Vagina (tissue), 2 donors: Measurements from ENCODE around the gene TRIM44. TPM values are rescaled to one million over a fixed set of nuclear protein-coding genes. Genes with fewer than 3 reads are reported as not detected.

Experiments
- DNase-seq, 2 donors: peaks; one replicate each; pipeline ENCODE4 v3.0.0-alpha.2; 2017; ENCODE audit errors: extremely low spot score in 2 of 2
- H3K27ac ChIP-seq: fragments of 200-600 bp; sonication (generic); one replicate; pipeline ENCODE4 v1.5.1; 2019
- H3K27me3 ChIP-seq: fragments of 200-600 bp; sonication (generic); one replicate; pipeline ENCODE4 v1.5.1; 2019
- H3K36me3 ChIP-seq, 2 donors: fragments of 200-600 bp; sonication (generic); one replicate each; pipeline ENCODE4 v1.5.1; 2017 to 2019
- H3K4me1 ChIP-seq: fragments of 200-600 bp; sonication (generic); one replicate; pipeline ENCODE4 v1.5.1; 2019
- H3K4me3 ChIP-seq, 2 donors: fragments of 200-600 bp; sonication (generic); 1 replicate in 1 of 2; 2 replicates in 1 of 2; pipeline ENCODE4 v1.5.1; 2016 to 2019
- H3K9me3 ChIP-seq: fragments of 200-600 bp; sonication (generic); one replicate; pipeline ENCODE4 v1.5.1; 2019
- POLR2A ChIP-seq, 2 donors: fragments of 450-650 bp; IDR thresholded peaks; one replicate each; pipeline ENCODE4 v1.6.1; 2017; ENCODE audit warnings: antibody characterized with exemption in 2 of 2, mild to moderate bottlenecking in 2 of 2, moderate library complexity in 2 of 2
- POLR2AphosphoS5 ChIP-seq, 2 donors: sonication (generic); formaldehyde crosslinking; IDR thresholded peaks; one replicate each; pipeline ENCODE4 v1.9.0; 2017; ENCODE audit warnings: antibody characterized with exemption in 2 of 2, mild to moderate bottlenecking in 2 of 2, low read depth in 1 of 2; ENCODE audit not compliant: insufficient read depth in 1 of 2
- intact Hi-C: fragments of 100-400 bp; cut with DNase I; formaldehyde crosslinking; loops from one replicate; pipeline ENCODE4 v1.15.1; 2023
- total RNA-seq: library from RNA; depleted of rRNA; stranded (reverse); fragments of >200 nt; gene quantifications from one replicate; pipeline ENCODE4 v1.2.3, GENCODE V29; 2016
- TF ChIP-seq, protein P1 (sequence below), 3 experiments: fragments of 450-650 bp in 2 of 3; fragments of 200-600 bp in 1 of 3; sonication (generic) in 1 of 3; IDR thresholded peaks; one replicate each; pipeline ENCODE4 v1.5.1; 2017 to 2019; ENCODE audit warnings: antibody characterized with exemption in 3 of 3, mild to moderate bottlenecking in 2 of 3, moderate library complexity in 2 of 3

TRIM44 gene
- total RNA-seq, 1 donor from 2014 or later = 27.7 TPM

- H3K4me3 ChIP-seq = no peak overlapping the region
- intact Hi-C loops = no loop called here
- H3K36me3 ChIP-seq = peaks cover 0 to 24% of the 10 kb centered on the region in 2 donors
- H3K9me3 ChIP-seq = no peaks in the 10 kb centered on the region
- TF ChIP-seq POLR2AphosphoS5 (IDR thresholded peaks at IDR 0.05; ENCODE audit: insufficient read depth in 1 of 2, low read depth in 1 of 2) (no peak), POLR2A (IDR thresholded peaks at IDR 0.05) (no peak)
- TF ChIP-seq, protein P1, sequence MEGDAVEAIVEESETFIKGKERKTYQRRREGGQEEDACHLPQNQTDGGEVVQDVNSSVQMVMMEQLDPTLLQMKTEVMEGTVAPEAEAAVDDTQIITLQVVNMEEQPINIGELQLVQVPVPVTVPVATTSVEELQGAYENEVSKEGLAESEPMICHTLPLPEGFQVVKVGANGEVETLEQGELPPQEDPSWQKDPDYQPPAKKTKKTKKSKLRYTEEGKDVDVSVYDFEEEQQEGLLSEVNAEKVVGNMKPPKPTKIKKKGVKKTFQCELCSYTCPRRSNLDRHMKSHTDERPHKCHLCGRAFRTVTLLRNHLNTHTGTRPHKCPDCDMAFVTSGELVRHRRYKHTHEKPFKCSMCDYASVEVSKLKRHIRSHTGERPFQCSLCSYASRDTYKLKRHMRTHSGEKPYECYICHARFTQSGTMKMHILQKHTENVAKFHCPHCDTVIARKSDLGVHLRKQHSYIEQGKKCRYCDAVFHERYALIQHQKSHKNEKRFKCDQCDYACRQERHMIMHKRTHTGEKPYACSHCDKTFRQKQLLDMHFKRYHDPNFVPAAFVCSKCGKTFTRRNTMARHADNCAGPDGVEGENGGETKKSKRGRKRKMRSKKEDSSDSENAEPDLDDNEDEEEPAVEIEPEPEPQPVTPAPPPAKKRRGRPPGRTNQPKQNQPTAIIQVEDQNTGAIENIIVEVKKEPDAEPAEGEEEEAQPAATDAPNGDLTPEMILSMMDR (IDR thresholded peaks at IDR 0.05) = no peak
- H3K4me1 ChIP-seq = peaks cover 18% of the 10 kb centered on the region
- no peaks in the 10 kb centered on the region for H3K27me3 ChIP-seq
- H3K27ac ChIP-seq = no peak overlapping the region
- no peak for DNase-seq
Measured at GRCh38 chr11:35683728-35684339, 21.3 kb downstream of the TRIM44 start.

- TF ChIP-seq POLR2AphosphoS5 (IDR thresholded peaks at IDR 0.05; ENCODE audit: insufficient read depth in 1 of 2, low read depth in 1 of 2) = no peak
- no peak for TF ChIP-seq POLR2A (IDR thresholded peaks at IDR 0.05)
- TF ChIP-seq, protein P1 (IDR thresholded peaks at IDR 0.05) = no peak
- Histone ChIP-seq H3K4me1 (peaks cover 4% of the 10 kb centered on the region), H3K9me3 (no peaks in the 10 kb centered on the region), H3K36me3 (peaks cover 0 to 24% of the 10 kb centered on the region in 2 donors), H3K4me3 (no peak overlapping the region), H3K27me3 (no peaks in the 10 kb centered on the region), H3K27ac (no peak overlapping the region)
- no peak for DNase-seq
- intact Hi-C loops = no loop called here
Measured at GRCh38 chr11:35688023-35688422, 25.4 kb downstream of the TRIM44 start.

DNA sequence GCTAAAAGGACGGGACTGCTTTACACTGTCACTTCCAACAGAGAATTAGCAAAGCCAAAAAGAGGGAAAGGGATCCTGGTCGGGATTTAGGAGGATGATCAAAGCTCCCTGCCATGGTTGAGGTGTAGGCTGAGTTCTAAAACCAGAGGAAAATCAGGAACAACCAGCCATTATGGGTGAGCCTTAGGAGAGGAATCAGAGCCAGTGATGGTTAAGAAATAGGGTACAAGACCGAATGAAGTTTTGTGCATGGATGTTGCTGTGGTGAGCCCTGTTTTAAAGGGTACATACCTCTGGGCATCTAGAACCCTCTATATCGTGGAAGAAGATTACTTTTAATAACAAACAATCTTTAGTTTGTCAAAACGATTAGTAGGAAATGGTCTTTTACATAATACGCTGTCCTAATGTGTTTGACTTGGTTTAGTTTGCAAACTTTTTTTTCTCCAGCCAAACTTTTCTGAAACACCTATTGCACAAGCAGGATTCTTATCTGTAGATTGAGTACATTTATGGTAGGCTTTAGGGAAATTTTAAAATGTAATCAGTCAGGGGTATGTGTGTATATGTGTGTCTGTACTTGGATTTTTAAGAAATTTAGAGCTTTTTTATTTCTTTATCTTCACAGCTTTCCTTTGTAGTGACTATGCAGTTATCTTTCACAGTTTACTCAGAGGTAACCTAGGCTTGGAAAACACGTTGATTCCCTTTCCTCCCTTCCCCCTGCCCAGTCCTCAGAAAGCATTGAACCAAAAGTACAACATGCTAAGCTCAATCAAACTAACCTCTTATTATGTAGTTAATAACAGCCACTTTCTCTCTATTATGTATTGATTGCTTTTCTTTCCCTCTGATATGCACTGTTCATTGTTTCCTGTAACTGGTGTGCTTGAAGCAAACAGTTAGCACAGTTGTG lies 26.8 kb downstream of the TRIM44 start:
- TF ChIP-seq, protein P1 (IDR thresholded peaks at IDR 0.05) = no peak
- TF ChIP-seq POLR2AphosphoS5 (IDR thresholded peaks at IDR 0.05; ENCODE audit: insufficient read depth in 1 of 2, low read depth in 1 of 2) (no peak), POLR2A (IDR thresholded peaks at IDR 0.05) (no peak)
- no peak for DNase-seq
- Histone ChIP-seq H3K4me1 (no peaks in the 10 kb centered on the region), H3K4me3 (no peak overlapping the region), H3K27ac (no peak overlapping the region), H3K36me3 (peaks cover 0 to 24% of the 10 kb centered on the region in 2 donors), H3K9me3 (no peaks in the 10 kb centered on the region), H3K27me3 (no peaks in the 10 kb centered on the region)
- intact Hi-C loops = no loop called here

DNA sequence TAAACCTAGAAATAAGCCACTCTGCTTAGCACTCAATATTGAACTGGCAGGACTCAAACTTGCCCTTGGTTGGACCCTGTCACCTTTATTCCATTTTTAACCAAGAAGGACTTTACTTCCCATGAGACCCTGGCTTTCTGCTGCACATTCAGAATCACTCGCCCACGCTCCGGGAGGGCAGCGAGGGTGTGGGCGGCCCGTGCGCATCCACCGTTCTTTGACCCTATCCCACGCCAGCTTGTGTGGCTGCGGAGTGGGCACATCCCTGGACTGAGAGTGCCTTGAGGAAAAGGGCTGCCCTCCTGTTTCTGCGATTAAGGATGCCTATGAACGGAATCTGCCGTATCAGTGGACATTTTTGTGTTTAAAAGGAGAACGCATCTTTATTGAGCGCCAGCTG lies 39.6 kb downstream of the TRIM44 start:
- DNase-seq = no peak
- no peaks in the 10 kb centered on the region for H3K27me3 ChIP-seq
- peak overlapping the region; percentile 33 for H3K27ac ChIP-seq
- H3K9me3 ChIP-seq = no peaks in the 10 kb centered on the region
- peaks cover 12% of the 10 kb centered on the region for H3K4me1 ChIP-seq
- no peaks in the 10 kb centered on the region for H3K36me3 ChIP-seq
- no peak for TF ChIP-seq POLR2AphosphoS5 (IDR thresholded peaks at IDR 0.05; ENCODE audit: insufficient read depth in 1 of 2, low read depth in 1 of 2)
- intact Hi-C loops = no loop called here
- H3K4me3 ChIP-seq = no peak overlapping the region

DNA sequence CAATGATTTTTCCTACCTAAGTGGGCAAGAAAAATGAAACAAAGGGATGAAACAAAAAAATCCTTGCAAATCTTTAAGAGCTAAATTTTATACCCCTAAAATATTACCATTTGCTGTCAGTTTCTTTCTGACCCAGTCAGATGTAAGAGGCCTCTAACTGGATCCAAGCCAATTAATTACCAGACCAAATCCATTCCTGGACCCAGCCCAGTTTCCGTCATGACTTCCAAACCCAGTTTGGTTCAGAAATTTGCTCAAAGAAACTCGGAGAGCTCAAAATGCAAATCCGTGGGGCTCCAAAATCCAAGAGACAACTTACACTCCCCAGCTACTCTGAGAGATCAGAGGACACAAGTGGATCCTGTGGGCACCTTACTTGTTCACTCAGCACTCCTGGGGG lies 46.8 kb downstream of the TRIM44 start:
- intact Hi-C loops = no loop called here
- no peaks in the 10 kb centered on the region for H3K27me3 ChIP-seq

More for the DNA sequence above, 46.8 kb downstream of the TRIM44 start:
- Histone ChIP-seq H3K9me3 (no peaks in the 10 kb centered on the region), H3K36me3 (no peaks in the 10 kb centered on the region), H3K4me1 (no peaks in the 10 kb centered on the region), H3K27ac (no peak overlapping the region), H3K4me3 (no peak overlapping the region)
- no peak for DNase-seq
- TF ChIP-seq, protein P1 (IDR thresholded peaks at IDR 0.05) = no peak
- no peak for TF ChIP-seq POLR2AphosphoS5 (IDR thresholded peaks at IDR 0.05; ENCODE audit: insufficient read depth in 1 of 2, low read depth in 1 of 2)
- no peak for TF ChIP-seq POLR2A (IDR thresholded peaks at IDR 0.05)
